Heart left ventricle (tissue), 16 donors: Measurements from ENCODE around the gene USP34. TPM values are rescaled to one million over a fixed set of nuclear protein-coding genes. Genes with fewer than 3 reads are reported as not detected.
A peak's percentile ranks its signal among the peaks of the same experiment; 100 is the strongest.

Source experiments
- ATAC-seq, 4 donors: fragments of 200-7000 bp; cut with Tn5 transposase; one replicate each; pipeline ENCODE4 v1.9.1; 2020 to 2022; ENCODE audit warnings: moderate library complexity in 4 of 4, mild to moderate bottlenecking in 3 of 4, moderate number of reproducible peaks in 1 of 4
- DNase-seq, 5 donors: peaks; one replicate each; pipeline ENCODE4 v3.0.0-alpha.2; 2020
- H3K27ac ChIP-seq, 12 donors: fragments of 200-600 bp; sonication (generic) in 4 of 12; one replicate each; pipeline versions ENCODE4 v1.5.0 to v1.8.0; 2016 to 2022; ENCODE audit warnings: mild to moderate bottlenecking in 2 of 12
- H3K27me3 ChIP-seq, 9 donors: fragments of 200-600 bp; sonication (generic) in 2 of 9; one replicate each; pipeline versions ENCODE4 v1.5.1 to v1.8.0; 2016 to 2022; ENCODE audit warnings: mild to moderate bottlenecking in 3 of 9
- H3K36me3 ChIP-seq, 9 donors: fragments of 200-600 bp; sonication (generic) in 2 of 9; one replicate each; pipeline versions ENCODE4 v1.5.0 to v1.8.0; 2018 to 2022; ENCODE audit warnings: mild to moderate bottlenecking in 2 of 9
- H3K4me1 ChIP-seq, 12 donors: fragments of 200-600 bp; sonication (generic) in 4 of 12; one replicate each; pipeline versions ENCODE4 v1.5.0 to v1.8.0; 2016 to 2022; ENCODE audit warnings: mild to moderate bottlenecking in 3 of 12
- H3K4me3 ChIP-seq, 12 donors: fragments of 200-600 bp; sonication (generic) in 4 of 12; one replicate each; pipeline versions ENCODE4 v1.5.0 to v1.8.0; 2017 to 2022; ENCODE audit warnings: mild to moderate bottlenecking in 9 of 12, moderate library complexity in 4 of 12
- H3K9me3 ChIP-seq, 12 donors: fragments of 200-600 bp; sonication (generic) in 4 of 12; one replicate each; pipeline versions ENCODE4 v1.5.0 to v1.8.0; 2016 to 2022; ENCODE audit warnings: mild to moderate bottlenecking in 1 of 12
- CTCF ChIP-seq, 12 donors: fragments of 200-600 bp; sonication (generic) in 4 of 12; IDR thresholded peaks; one replicate each; pipeline versions ENCODE4 v1.5.0 to v1.8.0; 2018 to 2022; ENCODE audit warnings: antibody characterized with exemption in 12 of 12, mild to moderate bottlenecking in 5 of 12
- POLR2A ChIP-seq, 2 donors: fragments of 450-650 bp; IDR thresholded peaks; one replicate each; pipeline ENCODE4 v1.6.1; 2017; ENCODE audit warnings: antibody characterized with exemption in 2 of 2, mild to moderate bottlenecking in 2 of 2, moderate library complexity in 2 of 2
- WGBS, 4 donors: extraction: QIAGEN DNeasy Blood & Tissue Kit in 2 of 4; methylation state at CpG; one replicate each; pipeline versions ENCODE4 v1.1.5 to v1.1.7; 2013 to 2018; 5-methylcytosine and 5-hydroxymethylcytosine counted together
- intact Hi-C, 10 donors: fragments of 100-400 bp; cut with DNase I; formaldehyde crosslinking; loops; one replicate each; pipeline versions ENCODE4 v1.11.1 to v1.14.2; 2022
- polyA plus RNA-seq, 2 donors: library from polyadenylated mRNA; stranded (reverse); fragments of 200-250 nt; gene quantifications; one replicate each; pipeline ENCODE4 v1.2.3, GENCODE V29; 2013
- total RNA-seq, 9 donors: library from RNA; depleted of rRNA in 2 of 9; stranded (reverse); fragments of >200 nt in 2 of 9; fragmentation: NEBNext Ultra II Directional in 3 of 9; extraction: Animal tissue kit (Norgen Biotek cat#: 25700) in 3 of 9; gene quantifications; one replicate each; pipeline versions ENCODE4 v1.1.0 to v1.2.4, GENCODE V29; 2016 to 2023
- donor health status: ischemic (EF 13 %, LVEDD 7.1; RV severe dilation, severe dysfunction).
- donor health status: healthy with polysubstance abuse.
- donor health status: DM: no; HTN: yes; CAD: no.
- donor health status: DM: no; HTN: no; CAD: no.
- donor health status: ischemic (EF 25% LVEDD 6.9; RV normal size, moderate dysfunction).
- donor health status: ischemic (EF 25% LVEDD 5.7; RV mildly dilated, moderate dysfunction).
- donor health status: healthy.
- donor health status: DM: yes; HTN: yes; CAD: no.
- donor health status: ischemic (EF 35%, LVEDD 5.7; RV mildly dilated, moderate dysfunction).
- donor health status: nonischemic (EF 11% LVEDD 7.7; RV severe dilation, severe dysfunction).
- donor health status: DM: yes; HTN: yes; CAD: no.
- donor health status: PGD.
- donor health status: ischemic (EF 29% LVEDD 5.4; RV normal size, mild dysfunction).
- donor health status: nonischemic (EF 23%, LVEDD 6.1; RV moderate dilation, normal function).

Gene USP34
- total and polyA plus RNA-seq, 11 donors, result 33.3 to 82.8 (median 60.6) TPM

- intact Hi-C loops, result no loop called here
- no peaks in the 10 kb centered on the region for H3K9me3 ChIP-seq
- no peak overlapping the region for H3K4me3 ChIP-seq
- H3K4me1 ChIP-seq, result peaks cover 0 to 7% (median 0%) of the 10 kb centered on the region in 12 donors
- DNase-seq (no peak), ATAC-seq (no peak)
- WGBS, 4 donors, result 74 to 96% (median 95%) methylated on average over 2 of the region's 2 CpGs
- no peak for TF ChIP-seq CTCF (IDR thresholded peaks at IDR 0.05)
- no peak for TF ChIP-seq POLR2A (IDR thresholded peaks at IDR 0.05)
- H3K36me3 ChIP-seq, result peaks cover 0 to 97% (median 75%) of the 10 kb centered on the region in 9 donors
- no peak overlapping the region for H3K27ac ChIP-seq
- H3K27me3 ChIP-seq, result no peaks in the 10 kb centered on the region
Observed at GRCh38 chr2:61263830-61264229, 207.1 kb downstream of the USP34 start.

- Histone ChIP-seq H3K27me3 (no peaks in the 10 kb centered on the region), H3K27ac (no peak overlapping the region), H3K36me3 (peaks cover 0 to 97% (median 76%) of the 10 kb centered on the region in 9 donors), H3K4me1 (peaks cover 0 to 7% (median 0%) of the 10 kb centered on the region in 12 donors), H3K4me3 (no peak overlapping the region), H3K9me3 (no peaks in the 10 kb centered on the region)
- WGBS, 4 donors, result 95 to 98% (median 96%) methylated on average over 5 of the region's 5 CpGs
- intact Hi-C loops, result no loop called here
- DNase-seq (no peak), ATAC-seq (no peak)
- TF ChIP-seq POLR2A (IDR thresholded peaks at IDR 0.05), result no peak
- no peak for TF ChIP-seq CTCF (IDR thresholded peaks at IDR 0.05)
Observed at GRCh38 chr2:61262699-61263098, 208.2 kb downstream of the USP34 start.

- intact Hi-C loops, result no loop called here
- H3K9me3 ChIP-seq, result no peaks in the 10 kb centered on the region
- no peak overlapping the region for H3K4me3 ChIP-seq
- no peak for ATAC-seq
- no peak overlapping the region for H3K27ac ChIP-seq
- H3K4me1 ChIP-seq, result peaks cover 0 to 12% (median 0%) of the 10 kb centered on the region in 12 donors
- no peak for DNase-seq
- WGBS, 4 donors, result 96 to 98% (median 97%) methylated on average over 7 of the region's 7 CpGs
- no peaks in the 10 kb centered on the region for H3K27me3 ChIP-seq
- TF ChIP-seq POLR2A (IDR thresholded peaks at IDR 0.05) (no peak), CTCF (IDR thresholded peaks at IDR 0.05) (no peak)
- H3K36me3 ChIP-seq, result peaks cover 0 to 98% (median 82%) of the 10 kb centered on the region in 9 donors
Observed at GRCh38 chr2:61257446-61257845, 213.4 kb downstream of the USP34 start.

DNA sequence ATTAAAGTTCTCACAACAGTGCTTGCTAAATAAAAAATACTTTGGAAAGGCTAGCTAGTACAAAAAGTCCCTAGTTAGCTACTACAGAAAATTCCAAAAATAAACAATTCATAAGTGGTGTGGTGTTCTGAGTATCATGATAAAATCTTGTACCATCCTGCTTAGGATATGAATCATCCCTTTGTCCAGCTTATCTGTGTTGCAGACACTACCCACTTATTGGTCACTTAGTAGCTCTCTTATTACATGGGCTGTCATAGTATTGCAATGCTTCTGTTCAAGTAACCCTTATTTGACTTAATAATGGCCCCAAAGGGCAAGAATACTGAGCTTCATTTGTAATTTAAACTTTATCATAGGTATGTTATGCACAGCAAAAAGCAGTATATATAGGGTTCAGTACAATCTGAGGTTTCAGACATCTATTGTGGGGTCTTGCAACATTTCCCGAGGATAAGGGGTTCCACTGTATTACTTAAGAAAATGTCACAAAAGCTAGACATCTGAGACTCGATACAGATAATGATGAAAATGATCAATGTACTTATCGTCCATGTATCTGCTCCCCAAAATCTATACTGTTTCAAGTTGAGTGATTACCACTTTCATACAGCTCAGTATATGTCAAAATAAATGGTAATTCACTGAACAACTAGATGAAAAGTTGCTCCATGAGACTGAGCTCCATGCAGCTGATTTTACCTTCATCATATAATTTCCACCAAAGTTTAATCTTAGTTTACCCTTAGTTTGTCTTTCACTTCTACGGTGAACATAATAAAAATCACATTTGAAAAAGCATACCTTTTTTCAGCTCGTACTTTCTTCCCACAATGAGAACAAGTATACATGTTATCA is 215.1 kb downstream of the USP34 start:
- Histone ChIP-seq H3K36me3 (peaks cover 0 to 99% (median 79%) of the 10 kb centered on the region in 9 donors), H3K27ac (peak overlapping the region in 2 of 12 donors; percentile 5 to 54), H3K9me3 (no peaks in the 10 kb centered on the region), H3K27me3 (no peaks in the 10 kb centered on the region), H3K4me3 (no peak overlapping the region), H3K4me1 (peaks cover 0 to 12% (median 0%) of the 10 kb centered on the region in 12 donors)
- TF ChIP-seq CTCF (IDR thresholded peaks at IDR 0.05) (no peak), POLR2A (IDR thresholded peaks at IDR 0.05) (no peak)
- DNase-seq (no peak), ATAC-seq (peak in 2 of 4 donors; percentile 75 to 76)
- intact Hi-C loops, result no loop called here
- WGBS, 4 donors, result 94 to 97% (median 95%) methylated on average over 5 of the region's 5 CpGs
